NB4 (cell line): Measurements from ENCODE around the gene NFATC2.
A peak's percentile ranks its signal among the peaks of the same experiment; 100 is the strongest.

Experiments
- DNase-seq: peaks from one replicate; pipeline ENCODE4 v3.0.0; 2010; ENCODE audit warnings: low read depth
- H3K4me3 ChIP-seq: one replicate; pipeline ENCODE4 v1.5.1; 2011; ENCODE audit warnings: mild to moderate bottlenecking, low read depth, low read length, moderate library complexity
- CTCF ChIP-seq: IDR thresholded peaks from one replicate; pipeline ENCODE4 v1.5.1; 2012; ENCODE audit warnings: low read depth, low read length
- MAX ChIP-seq: IDR thresholded peaks from 2 replicates; pipeline ENCODE4 v1.6.1; 2011; ENCODE audit warnings: low read depth, low read length
- MYC ChIP-seq: IDR thresholded peaks from 2 replicates; pipeline ENCODE4 v1.6.1; 2011; ENCODE audit warnings: low read depth, low read length
- POLR2A ChIP-seq: IDR thresholded peaks from 2 replicates; pipeline ENCODE4 v1.6.1; 2011; ENCODE audit warnings: mild to moderate bottlenecking; ENCODE audit not compliant: insufficient read length; ENCODE audit errors: extremely low read depth

The NFATC2 gene

GRCh38 chr20:51420111-51420510 is 122.4 kb downstream of the NFATC2 start:
- peak; percentile 68 for DNase-seq
- no peak for TF ChIP-seq MYC
- no peak for TF ChIP-seq CTCF
- no peak for TF ChIP-seq MAX
- no peak for TF ChIP-seq POLR2A

GRCh38 chr20:51419646-51420045 is 122.9 kb downstream of the NFATC2 start:
- no peak for DNase-seq
- TF ChIP-seq MAX (no peak), POLR2A (no peak), MYC (no peak), CTCF (no peak)
- H3K4me3 ChIP-seq, result no peak overlapping the region

More at GRCh38 chr20:51420111-51420510, 122.4 kb downstream of the NFATC2 start:
- no peak overlapping the region for H3K4me3 ChIP-seq

DNA sequence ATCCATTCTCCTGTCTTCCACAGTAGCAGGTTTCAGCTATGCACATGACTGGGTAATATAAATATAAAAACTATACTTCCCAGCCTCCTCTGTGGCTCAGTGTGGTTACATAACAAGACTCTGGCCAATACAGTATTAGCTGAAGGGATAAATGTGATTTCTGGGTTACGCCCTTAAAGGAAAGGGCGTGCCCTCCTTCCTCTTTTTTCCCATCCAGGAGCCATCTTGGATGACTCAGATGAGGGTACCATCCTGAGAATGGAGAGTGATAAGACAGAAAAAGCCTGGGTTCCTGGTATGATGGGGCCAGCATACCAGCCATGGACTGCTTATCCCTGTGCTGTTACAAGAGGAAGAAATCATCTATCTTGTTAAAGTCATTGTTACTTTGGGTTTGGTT is 123.3 kb downstream of the NFATC2 start:
- H3K4me3 ChIP-seq, result no peak overlapping the region
- TF ChIP-seq POLR2A (no peak), MAX (no peak), CTCF (no peak), MYC (no peak)
- peak; percentile 63 for DNase-seq

DNA sequence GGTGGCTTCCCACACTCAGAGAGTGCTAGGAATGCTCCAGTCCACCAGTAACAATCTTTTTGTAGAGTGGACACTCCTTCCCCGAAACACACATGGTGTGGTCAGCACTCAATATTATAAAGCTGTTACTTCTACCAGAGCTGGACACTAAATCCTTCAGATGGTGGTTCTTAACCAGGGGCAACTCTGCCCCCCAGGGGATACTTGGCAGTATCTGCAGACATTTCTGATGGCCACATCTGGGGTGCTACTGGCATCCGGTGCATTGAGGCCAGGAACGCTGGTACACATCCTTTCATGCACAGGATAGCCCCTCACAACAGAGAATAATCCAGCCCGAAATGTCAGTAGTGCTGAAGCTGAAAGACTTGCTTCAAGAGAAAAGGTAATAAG is 124.4 kb downstream of the NFATC2 start:
- no peak for DNase-seq
- H3K4me3 ChIP-seq, result no peak overlapping the region
- TF ChIP-seq POLR2A, result no peak
- TF ChIP-seq CTCF, result no peak
- no peak for TF ChIP-seq MYC
- TF ChIP-seq MAX, result no peak

GRCh38 chr20:51417250-51418136 is 125.0 kb downstream of the NFATC2 start:
- no peak overlapping the region for H3K4me3 ChIP-seq
- no peak for DNase-seq
- TF ChIP-seq MAX (no peak), POLR2A (no peak), CTCF (no peak)
